HG03460 (cell line): ENCODE results near the gene NEXMIF.
"Not testable (repeated sequence)": the region's sequence is repeated elsewhere in the genome, so short reads cannot be mapped to it uniquely, and the experiment has no call there.

Source experiments
- ATAC-seq: cut with Tn5 transposase; IDR thresholded peaks from one replicate; pipeline ENCODE4 v1.9.1; 2021; ENCODE audit not compliant: unreplicated experiment

NEXMIF gene

GRCh38 chrX:74797338-74797887 lies 127.8 kb downstream of the NEXMIF start:
- no peak for ATAC-seq

- no peak for ATAC-seq
Measured at GRCh38 chrX:74788545-74789086, 136.6 kb downstream of the NEXMIF start.

DNA sequence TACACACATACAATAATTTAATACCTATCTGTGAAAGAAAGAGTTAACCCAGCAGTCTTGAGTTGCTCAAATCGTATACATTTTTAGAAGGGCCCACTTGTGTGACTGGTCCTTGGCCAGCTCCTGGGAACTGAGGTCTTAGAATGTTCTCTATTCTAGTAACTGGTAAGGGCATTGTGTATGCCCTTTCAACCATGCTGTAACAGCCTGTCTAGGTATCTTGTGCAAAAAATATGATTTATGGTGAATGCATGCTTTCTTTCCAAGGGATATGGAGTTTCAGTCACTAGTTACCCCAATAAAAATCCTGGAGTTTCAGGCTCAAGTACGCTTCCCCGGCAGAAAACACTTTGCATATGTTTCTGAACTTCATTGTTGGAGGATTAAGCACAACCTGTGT lies 140.6 kb downstream of the NEXMIF start:
- no peak for ATAC-seq

DNA sequence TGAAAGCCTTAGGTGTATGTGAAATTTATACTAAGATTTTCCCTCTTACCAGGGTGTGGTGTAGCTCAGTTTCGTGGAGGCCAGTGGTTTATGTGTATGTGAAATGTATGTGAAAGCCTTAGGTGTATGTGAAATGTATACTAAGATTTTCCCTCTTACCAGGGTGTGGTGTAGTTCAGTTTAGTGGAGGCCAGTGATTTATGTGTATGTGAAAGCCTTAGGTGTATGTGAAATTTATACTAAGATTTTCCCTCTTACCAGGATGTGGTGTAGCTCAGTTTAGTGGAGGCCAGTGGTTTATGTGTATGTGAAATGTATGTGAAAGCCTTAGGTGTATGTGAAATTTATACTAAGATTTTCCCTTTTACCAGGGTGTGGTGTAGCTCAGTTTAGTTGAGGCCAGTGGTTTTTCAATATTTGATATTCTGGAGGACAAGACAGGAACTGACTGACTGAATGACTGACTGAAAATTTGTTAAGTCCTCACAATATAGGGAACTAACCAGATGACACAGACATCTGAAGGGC lies 143.7 kb downstream of the NEXMIF start:
- ATAC-seq, result peak; percentile 50

DNA sequence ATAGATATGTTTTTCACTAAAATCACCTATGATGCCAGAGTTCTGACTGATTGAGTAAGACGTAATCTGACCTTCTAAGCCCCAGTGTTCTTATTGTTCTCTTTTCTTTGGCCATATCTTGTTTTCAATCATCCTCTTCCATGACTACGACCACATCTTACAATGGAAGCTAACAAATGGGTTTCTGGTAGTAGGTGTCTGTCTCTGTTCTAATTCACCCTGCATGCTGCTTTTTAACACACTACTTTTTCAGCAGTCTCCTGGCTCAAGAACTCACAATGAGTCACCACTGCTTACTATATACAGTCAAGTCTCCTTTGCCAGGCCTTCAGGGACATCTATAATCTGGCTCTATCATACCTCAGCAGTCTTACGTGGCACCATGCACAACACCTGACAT lies 146.1 kb downstream of the NEXMIF start:
- ATAC-seq, result no peak

DNA sequence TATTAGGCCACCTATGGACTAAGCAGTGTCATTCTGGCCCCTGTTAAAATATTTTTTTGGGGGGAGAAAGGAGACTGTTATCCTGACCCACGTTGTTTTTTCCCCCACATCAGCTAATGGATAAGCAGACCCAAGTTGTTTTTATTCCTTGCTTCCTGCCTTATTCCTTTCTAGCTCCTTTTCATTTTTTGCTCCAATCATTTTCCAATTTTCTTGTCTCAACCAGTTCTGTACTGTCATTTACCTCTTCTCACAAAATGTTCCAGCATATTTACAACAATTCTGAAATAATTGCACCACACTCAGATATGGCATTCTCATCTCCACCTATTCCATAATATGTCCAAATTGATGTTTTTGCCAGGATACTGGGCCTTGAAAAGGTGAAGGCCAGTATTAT lies 150.3 kb downstream of the NEXMIF start:
- ATAC-seq, result no peak

DNA sequence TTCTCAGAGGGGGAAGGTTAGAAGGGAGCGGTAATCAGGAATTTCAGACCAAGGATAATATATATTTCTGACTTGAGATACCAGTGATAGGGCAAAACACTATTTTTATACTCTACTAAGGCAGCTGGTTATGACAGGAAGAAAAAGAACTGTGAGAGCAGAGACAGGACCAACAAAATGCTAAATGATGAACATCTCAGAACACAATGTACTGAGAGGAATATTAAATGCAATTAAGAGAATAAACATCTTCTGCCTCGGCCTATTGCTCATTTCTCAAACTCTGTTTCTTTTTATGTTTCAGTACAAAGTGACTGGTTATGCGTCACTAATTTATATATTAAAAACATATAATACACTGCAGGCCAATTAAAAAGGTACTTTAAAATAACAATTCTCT lies 188.8 kb downstream of the NEXMIF start:
- ATAC-seq, result no peak

DNA sequence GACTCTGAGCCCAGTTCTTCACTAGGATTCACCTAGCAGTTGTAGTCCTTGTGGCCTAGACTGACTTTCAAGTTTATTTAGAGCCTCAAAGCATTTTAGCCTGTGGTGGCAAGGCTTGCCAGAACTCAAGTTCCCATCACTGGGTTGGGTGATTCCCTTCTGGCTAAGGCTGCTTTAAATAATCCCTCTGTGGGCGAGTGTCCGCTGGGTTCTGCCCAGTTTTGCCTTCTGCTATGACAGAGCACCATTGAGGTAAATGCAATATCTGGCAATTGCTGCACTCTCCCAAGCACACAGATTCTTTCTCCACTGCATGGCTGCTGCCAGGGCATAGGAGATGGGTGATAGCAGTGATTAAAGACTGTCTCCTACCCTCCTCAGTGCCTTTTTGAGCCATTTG lies 220.0 kb downstream of the NEXMIF start:
- no peak for ATAC-seq

- ATAC-seq, result not testable (repeated sequence)
Measured at GRCh38 chrX:74701343-74701742, 223.9 kb downstream of the NEXMIF start.

DNA sequence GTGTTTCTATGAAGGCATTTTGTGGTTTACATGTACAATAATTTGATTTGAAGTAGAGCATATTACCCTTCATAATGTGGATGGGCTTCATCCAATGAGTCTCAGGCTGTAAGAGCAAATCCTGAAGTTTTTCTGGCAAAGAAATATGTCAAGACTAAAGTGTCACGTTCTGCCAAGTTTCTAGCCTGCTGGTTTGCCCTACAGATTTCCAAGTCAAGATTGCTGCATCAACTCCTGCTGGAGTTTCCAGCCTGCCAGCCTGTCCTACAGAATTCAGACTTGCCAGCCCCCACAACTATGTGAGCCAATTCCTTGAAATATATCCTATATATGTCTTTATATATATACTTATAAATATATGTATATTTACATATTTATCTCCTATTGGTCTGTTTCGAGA lies 240.8 kb downstream of the NEXMIF start:
- no peak for ATAC-seq
